Measurements from ENCODE around the gene TLCD2. TPM values are rescaled to one million over a fixed set of nuclear protein-coding genes. Genes with fewer than 3 reads are reported as not detected.

TLCD2 gene
- total and polyA plus RNA-seq, 3 experiments from 2014 or later = 0.09 to 0.32 (median 0.22) TPM

GRCh38 chr17:1752425-1753262 is 42.5 kb upstream of the TLCD2 start:
- H3K36me3 Mint-ChIP-seq = no peaks in the 10 kb centered on the region
- no peak overlapping the region for H3K27ac ChIP-seq (ENCODE audit: low read depth, low read length)

GRCh38 chr17:1750628-1751027 is 40.5 kb upstream of the TLCD2 start:
- no peaks in the 10 kb centered on the region for H3K27me3 ChIP-seq (ENCODE audit: insufficient read depth, low read length, poor library complexity, severe bottlenecking)
- Mint-ChIP-seq H3K4me1 (no peaks in the 10 kb centered on the region), H3K27me3 (no peaks in the 10 kb centered on the region), H3K4me3 (no peak overlapping the region), H3K36me3 (no peaks in the 10 kb centered on the region), H3K9me3 (no peaks in the 10 kb centered on the region), H3K27ac (no peak overlapping the region)
- no peak overlapping the region for H3K4me3 ChIP-seq (ENCODE audit: low read length)
- CTCF ChIA-PET = interaction anchor here (0.6 kb wide), 1 partner anchor 42 kb away, joined by 6 read pairs; no protein-coding TSS in a partner anchor
- no peaks in the 10 kb centered on the region for H3K9me3 ChIP-seq (ENCODE audit: low read length)
- no peak overlapping the region for H3K27ac ChIP-seq (ENCODE audit: low read depth, low read length)
- DNase-seq = no peak
- H3K4me1 ChIP-seq (ENCODE audit: insufficient read depth, low read length) = no peaks in the 10 kb centered on the region
- POLR2A ChIA-PET = no interaction called here
- H3K36me3 ChIP-seq (ENCODE audit: insufficient read depth, low read length) = no peaks in the 10 kb centered on the region

More at GRCh38 chr17:1752425-1753262, 42.5 kb upstream of the TLCD2 start:
- CTCF ChIA-PET = interaction anchor here (1.4 kb wide), 1 partner anchor 32 kb away, joined by 3 read pairs; no protein-coding TSS in a partner anchor
- Mint-ChIP-seq H3K4me1 (no peaks in the 10 kb centered on the region), H3K9me3 (no peaks in the 10 kb centered on the region), H3K4me3 (no peak overlapping the region), H3K27me3 (peaks cover 0 to 4% of the 10 kb centered on the region in 2 donors), H3K27ac (peak overlapping the region in 3 of 8 donors; percentile 17 to 73 (median 47))
- Histone ChIP-seq H3K27me3 (ENCODE audit: insufficient read depth, low read length, poor library complexity, severe bottlenecking) (no peaks in the 10 kb centered on the region), H3K36me3 (ENCODE audit: insufficient read depth, low read length) (no peaks in the 10 kb centered on the region), H3K4me1 (ENCODE audit: insufficient read depth, low read length) (no peaks in the 10 kb centered on the region), H3K4me3 (ENCODE audit: low read length) (no peak overlapping the region), H3K9me3 (ENCODE audit: low read length) (no peaks in the 10 kb centered on the region)
- POLR2A ChIA-PET = no interaction called here
- no peak for DNase-seq

- Histone ChIP-seq H3K4me1 (ENCODE audit: insufficient read depth, low read length) (no peaks in the 10 kb centered on the region), H3K9me3 (ENCODE audit: low read length) (no peaks in the 10 kb centered on the region), H3K27ac (ENCODE audit: low read depth, low read length) (no peak overlapping the region), H3K36me3 (ENCODE audit: insufficient read depth, low read length) (no peaks in the 10 kb centered on the region), H3K4me3 (ENCODE audit: low read length) (no peak overlapping the region), H3K27me3 (ENCODE audit: insufficient read depth, low read length, poor library complexity, severe bottlenecking) (no peaks in the 10 kb centered on the region)
- H3K27me3 Mint-ChIP-seq = no peaks in the 10 kb centered on the region
- no peak overlapping the region for H3K27ac Mint-ChIP-seq
- no peaks in the 10 kb centered on the region for H3K9me3 Mint-ChIP-seq
- H3K4me3 Mint-ChIP-seq = no peak overlapping the region
- no peaks in the 10 kb centered on the region for H3K4me1 Mint-ChIP-seq
- DNase-seq = no peak
- ChIA-PET CTCF (no interaction called here), POLR2A (no interaction called here)
- no peaks in the 10 kb centered on the region for H3K36me3 Mint-ChIP-seq
These were observed 36.9 kb upstream of the TLCD2 start for GRCh38 chr17:1746975-1747543.

- no peak for DNase-seq
- no peak overlapping the region for H3K27ac Mint-ChIP-seq
- Histone ChIP-seq H3K27ac (ENCODE audit: low read depth, low read length) (no peak overlapping the region), H3K27me3 (ENCODE audit: insufficient read depth, low read length, poor library complexity, severe bottlenecking) (no peaks in the 10 kb centered on the region), H3K4me3 (ENCODE audit: low read length) (no peak overlapping the region), H3K4me1 (ENCODE audit: insufficient read depth, low read length) (no peaks in the 10 kb centered on the region), H3K9me3 (ENCODE audit: low read length) (no peaks in the 10 kb centered on the region), H3K36me3 (ENCODE audit: insufficient read depth, low read length) (no peaks in the 10 kb centered on the region)
- H3K4me1 Mint-ChIP-seq = no peaks in the 10 kb centered on the region
- no peak overlapping the region for H3K4me3 Mint-ChIP-seq
- H3K36me3 Mint-ChIP-seq = no peaks in the 10 kb centered on the region
- H3K27me3 Mint-ChIP-seq = no peaks in the 10 kb centered on the region
- POLR2A ChIA-PET = no interaction called here
- no peaks in the 10 kb centered on the region for H3K9me3 Mint-ChIP-seq
- CTCF ChIA-PET = no interaction called here
These were observed 35.4 kb upstream of the TLCD2 start for GRCh38 chr17:1745513-1746020.

GRCh38 chr17:1744551-1745512 is 34.7 kb upstream of the TLCD2 start:
- no peaks in the 10 kb centered on the region for H3K4me1 ChIP-seq (ENCODE audit: insufficient read depth, low read length)
- H3K36me3 Mint-ChIP-seq = no peaks in the 10 kb centered on the region
- POLR2A ChIA-PET = no interaction called here

GRCh38 chr17:1743088-1743439 is 32.9 kb upstream of the TLCD2 start:
- no peak overlapping the region for H3K4me3 ChIP-seq (ENCODE audit: low read length)
- Mint-ChIP-seq H3K36me3 (peaks cover 0 to 2% (median 0%) of the 10 kb centered on the region in 3 donors), H3K27ac (no peak overlapping the region), H3K4me1 (no peaks in the 10 kb centered on the region), H3K9me3 (no peaks in the 10 kb centered on the region), H3K4me3 (no peak overlapping the region), H3K27me3 (no peaks in the 10 kb centered on the region)
- H3K4me1 ChIP-seq (ENCODE audit: insufficient read depth, low read length) = no peaks in the 10 kb centered on the region
- CTCF ChIA-PET = interaction anchor here (0.5 kb wide), 1 partner anchor 21 kb away, joined by 3 read pairs; no protein-coding TSS in a partner anchor
- no peak for DNase-seq
- H3K9me3 ChIP-seq (ENCODE audit: low read length) = no peaks in the 10 kb centered on the region
- no peak overlapping the region for H3K27ac ChIP-seq (ENCODE audit: low read depth, low read length)
- H3K27me3 ChIP-seq (ENCODE audit: insufficient read depth, low read length, poor library complexity, severe bottlenecking) = no peaks in the 10 kb centered on the region
- no peaks in the 10 kb centered on the region for H3K36me3 ChIP-seq (ENCODE audit: insufficient read depth, low read length)
- POLR2A ChIA-PET = no interaction called here

More at GRCh38 chr17:1744551-1745512, 34.7 kb upstream of the TLCD2 start:
- Histone ChIP-seq H3K4me3 (ENCODE audit: low read length) (no peak overlapping the region), H3K27me3 (ENCODE audit: insufficient read depth, low read length, poor library complexity, severe bottlenecking) (no peaks in the 10 kb centered on the region), H3K9me3 (ENCODE audit: low read length) (no peaks in the 10 kb centered on the region), H3K36me3 (ENCODE audit: insufficient read depth, low read length) (no peaks in the 10 kb centered on the region), H3K27ac (ENCODE audit: low read depth, low read length) (no peak overlapping the region)
- Mint-ChIP-seq H3K27ac (peak overlapping the region in 1 of 8 donors; percentile 78), H3K4me1 (no peaks in the 10 kb centered on the region), H3K27me3 (no peaks in the 10 kb centered on the region), H3K9me3 (no peaks in the 10 kb centered on the region), H3K4me3 (no peak overlapping the region)
- no peak for DNase-seq
- CTCF ChIA-PET = no interaction called here

- CTCF ChIA-PET = no interaction called here
- POLR2A ChIA-PET = no interaction called here
- Mint-ChIP-seq H3K36me3 (peaks cover 0 to 5% (median 0%) of the 10 kb centered on the region in 3 donors), H3K4me3 (no peak within 1 kb of the TSS), H3K4me1 (no peaks in the 10 kb centered on the region), H3K27me3 (no peaks in the 10 kb centered on the region), H3K9me3 (no peaks in the 10 kb centered on the region), H3K27ac (peak within 1 kb of the TSS in 1 of 8 donors; percentile 38)
- Histone ChIP-seq H3K4me1 (ENCODE audit: insufficient read depth, low read length) (no peaks in the 10 kb centered on the region), H3K9me3 (ENCODE audit: low read length) (no peaks in the 10 kb centered on the region), H3K27me3 (ENCODE audit: insufficient read depth, low read length, poor library complexity, severe bottlenecking) (no peaks in the 10 kb centered on the region), H3K4me3 (ENCODE audit: low read length) (no peak within 1 kb of the TSS), H3K36me3 (ENCODE audit: insufficient read depth, low read length) (no peaks in the 10 kb centered on the region), H3K27ac (ENCODE audit: low read depth, low read length) (no peak within 1 kb of the TSS)
- no peak for DNase-seq
These were observed 32.4 kb upstream of the TLCD2 start, which contains the start of gene SERPINF2 for GRCh38 chr17:1742371-1743087. Gene SERPINF2 (plus strand): TSS chr17:1742871. CDS start chr17:1744996, 2,125 bp downstream.

Measured in CD8-positive, alpha-beta memory T cell (primary cell).